Liver (tissue), 9 donors: ENCODE results near the gene GGA1. TPM values are rescaled to one million over a fixed set of nuclear protein-coding genes. Genes with fewer than 3 reads are reported as not detected.

Source experiments
- DNase-seq: peaks from one replicate; pipeline ENCODE4 v3.0.0-alpha.2; 2017; ENCODE audit warnings: low spot score
- H3K27ac ChIP-seq, 2 donors: one replicate each; pipeline ENCODE4 v1.7.0; 2013; ENCODE audit warnings: inconsistent platforms in 2 of 2, low read length in 2 of 2, control low read depth in 1 of 2, low read depth in 1 of 2, mild to moderate bottlenecking in 1 of 2
- H3K27me3 ChIP-seq, 4 donors: one replicate each; pipeline versions ENCODE4 v1.6.1 to v1.7.0; 2013; ENCODE audit warnings: low read length in 3 of 4, inconsistent platforms in 1 of 4, mild to moderate bottlenecking in 1 of 4, moderate library complexity in 1 of 4; ENCODE audit not compliant: control insufficient read depth in 4 of 4, insufficient read depth in 4 of 4
- H3K36me3 ChIP-seq, 4 donors: one replicate each; pipeline versions ENCODE4 v1.6.1 to v1.7.0; 2013; ENCODE audit warnings: low read length in 3 of 4, mild to moderate bottlenecking in 3 of 4, low read depth in 1 of 4, moderate library complexity in 1 of 4; ENCODE audit not compliant: control insufficient read depth in 4 of 4, insufficient read depth in 3 of 4
- H3K4me1 ChIP-seq, 4 donors: one replicate each; pipeline versions ENCODE4 v1.6.1 to v1.7.0; 2013; ENCODE audit warnings: low read length in 3 of 4, mild to moderate bottlenecking in 3 of 4, moderate library complexity in 1 of 4; ENCODE audit not compliant: control insufficient read depth in 4 of 4, insufficient read depth in 4 of 4
- H3K4me3 ChIP-seq, 3 donors: one replicate each; pipeline versions ENCODE4 v1.6.1 to v1.7.0; 2013; ENCODE audit warnings: low read length in 3 of 3, control low read depth in 1 of 3, low read depth in 1 of 3, mild to moderate bottlenecking in 1 of 3
- H3K9ac ChIP-seq, 2 donors: one replicate each; pipeline ENCODE4 v1.7.0; 2013; ENCODE audit warnings: low read length in 2 of 2, mild to moderate bottlenecking in 2 of 2, moderate library complexity in 2 of 2, control low read depth in 1 of 2, low read depth in 1 of 2
- H3K9me3 ChIP-seq, 4 donors: one replicate each; pipeline versions ENCODE4 v1.6.1 to v1.7.0; 2013; ENCODE audit warnings: low read length in 3 of 4; ENCODE audit not compliant: control insufficient read depth in 4 of 4
- EGR1 ChIP-seq, 2 donors: IDR thresholded peaks; 2 replicates each; pipeline ENCODE4 v1.6.1; 2016 to 2018; ENCODE audit warnings: antibody characterized with exemption in 2 of 2, low read depth in 2 of 2
- FOXA2 ChIP-seq: IDR thresholded peaks from 2 replicates; pipeline ENCODE4 v1.6.1; 2016; ENCODE audit warnings: antibody characterized with exemption
- HNF4A ChIP-seq, 2 donors: conservative IDR thresholded peaks; 2 replicates each; pipeline ENCODE4 v1.6.1; 2016; ENCODE audit warnings: antibody characterized with exemption in 2 of 2, mild to moderate bottlenecking in 2 of 2
- HNF4G ChIP-seq: IDR thresholded peaks from 2 replicates; pipeline ENCODE4 v1.6.1; 2016; ENCODE audit warnings: antibody characterized with exemption
- MAX ChIP-seq: IDR thresholded peaks from 2 replicates; pipeline ENCODE4 v1.6.1; 2016; ENCODE audit warnings: antibody characterized with exemption
- NR2F2 ChIP-seq: IDR thresholded peaks from 2 replicates; pipeline ENCODE4 v1.6.1; 2016; ENCODE audit warnings: antibody characterized with exemption
- RAD21 ChIP-seq, 2 donors: IDR thresholded peaks; 2 replicates each; pipeline ENCODE4 v1.6.1; 2016; ENCODE audit warnings: antibody characterized with exemption in 2 of 2, mild to moderate bottlenecking in 2 of 2
- REST ChIP-seq: IDR thresholded peaks from 2 replicates; pipeline ENCODE4 v1.6.1; 2016; ENCODE audit warnings: antibody characterized with exemption, mild to moderate bottlenecking
- RXRA ChIP-seq, 2 donors: IDR thresholded peaks; 2 replicates each; pipeline ENCODE4 v1.6.1; 2017 to 2018; ENCODE audit warnings: antibody characterized with exemption in 2 of 2, mild to moderate bottlenecking in 1 of 2
- TAF1 ChIP-seq: conservative IDR thresholded peaks from 2 replicates; pipeline ENCODE4 v1.6.1; 2016; ENCODE audit warnings: antibody characterized with exemption, mild to moderate bottlenecking
- YY1 ChIP-seq: IDR thresholded peaks from 2 replicates; pipeline ENCODE4 v1.6.1; 2016; ENCODE audit warnings: antibody characterized with exemption, mild to moderate bottlenecking
- ZBTB33 ChIP-seq: IDR thresholded peaks from 2 replicates; pipeline ENCODE4 v1.6.1; 2016; ENCODE audit warnings: antibody characterized with exemption
- WGBS: extraction: QIAGEN DNeasy Blood & Tissue Kit; methylation state at CpG from one replicate; pipeline ENCODE4 v1.1.7; 2013; 5-methylcytosine and 5-hydroxymethylcytosine counted together
- polyA plus RNA-seq, 2 donors: library from polyadenylated mRNA; stranded (reverse) in 1 of 2; unstranded in 1 of 2; fragments of 200-250 nt in 1 of 2; fragments of >200 nt in 1 of 2; fragmentation: Nextera tagmentation in 1 of 2; extraction: Ambion mirVana in 1 of 2; gene quantifications; one replicate each; pipeline versions ENCODE4 v1.2.1 to v1.2.3, GENCODE V29; 2013 to 2015
- total RNA-seq, 2 donors: library from RNA; depleted of rRNA; stranded (reverse); fragments of >200 nt; gene quantifications; one replicate each; pipeline ENCODE4 v1.2.3, GENCODE V29; 2014
- donor health status: healthy.
- donor health status: healthy.
- donor health status: healthy.
- donor health status: healthy.
- donor health status: healthy.

GGA1 gene
- total and polyA plus RNA-seq, 4 donors, result 15.1 to 26.4 (median 17.8) TPM

- Histone ChIP-seq H3K36me3 (no peaks in the 10 kb centered on the region), H3K4me1 (peaks cover 32 to 58% (median 46%) of the 10 kb centered on the region in 4 donors), H3K9ac (peak overlapping the region; percentile 63 to 75), H3K27me3 (no peaks in the 10 kb centered on the region), H3K27ac (peak overlapping the region; percentile 94 to 96), H3K9me3 (no peaks in the 10 kb centered on the region), H3K4me3 (peak overlapping the region in 2 of 3 donors; percentile 40 to 92)
- TF ChIP-seq REST (no peak), RXRA (IDR thresholded peaks at IDR 0.05) (no peak)
- WGBS, result 72% methylated on average over 6 of the region's 6 CpGs
- DNase-seq, result no peak
Observed at GRCh38 chr22:37559521-37559900, 49.1 kb upstream of the GGA1 start.

- Histone ChIP-seq H3K36me3 (no peaks in the 10 kb centered on the region), H3K9me3 (no peaks in the 10 kb centered on the region), H3K27me3 (no peaks in the 10 kb centered on the region), H3K4me3 (peak within 1 kb of the TSS; percentile 46 to 92 (median 87)), H3K27ac (peak within 1 kb of the TSS; percentile 94 to 100), H3K4me1 (peaks cover 32 to 62% (median 49%) of the 10 kb centered on the region in 4 donors), H3K9ac (peak within 1 kb of the TSS; percentile 75 to 93)
- no peak for DNase-seq
- TF ChIP-seq RXRA (IDR thresholded peaks at IDR 0.05), result peak; percentile 32
- TF ChIP-seq HNF4A (conservative IDR thresholded peaks at IDR 0.05), result peak in 1 of 2 donors; percentile 6
- TF ChIP-seq YY1, result peak; percentile 56
- TF ChIP-seq EGR1 (IDR thresholded peaks at IDR 0.05; ENCODE audit: low read depth in 2 of 2), result no peak
- TF ChIP-seq FOXA2, result no peak
- 4% methylated on average over 76 of the region's 76 CpGs for WGBS
Observed at GRCh38 chr22:37559901-37560607, 48.6 kb upstream of the GGA1 start, which contains the start of gene CDC42EP1. Gene CDC42EP1, plus strand, starts transcription at chr22:37560480. Its CDS starts 5,870 bp downstream, at chr22:37566350.

- Histone ChIP-seq H3K27me3 (no peaks in the 10 kb centered on the region), H3K9me3 (no peaks in the 10 kb centered on the region), H3K9ac (peak overlapping the region; percentile 63 to 93), H3K4me3 (peak overlapping the region; percentile 46 to 92 (median 87)), H3K27ac (peak overlapping the region; percentile 94 to 100), H3K4me1 (peaks cover 34 to 68% (median 53%) of the 10 kb centered on the region in 4 donors), H3K36me3 (no peaks in the 10 kb centered on the region)
- under 1% methylated on average over 72 of the region's 72 CpGs for WGBS
- DNase-seq, result no peak
- TF ChIP-seq HNF4G (no peak), RAD21 (IDR thresholded peaks at IDR 0.05) (no peak), TAF1 (no peak), FOXA2 (no peak), YY1 (no peak), ZBTB33 (no peak), MAX (no peak), HNF4A (conservative IDR thresholded peaks at IDR 0.05) (no peak), RXRA (IDR thresholded peaks at IDR 0.05) (no peak), NR2F2 (no peak)
Observed at GRCh38 chr22:37560608-37561211, 47.9 kb upstream of the GGA1 start.
